H9 (cell line): ENCODE measurements around the gene SEMA3E. TPM values are rescaled to one million over a fixed set of nuclear protein-coding genes. Genes with fewer than 3 reads are reported as not detected.

Source experiments
- DNase-seq: peaks from one replicate; pipeline ENCODE4 v3.0.0-alpha.2; 2017
- H2AFZ ChIP-seq: one replicate; pipeline ENCODE4 v1.6.1; 2013; ENCODE audit warnings: mild to moderate bottlenecking, low read length, control low read depth, moderate library complexity
- H2AK5ac ChIP-seq: 2 replicates; pipeline ENCODE4 v1.6.1; 2013; ENCODE audit warnings: low read length, control low read depth, mixed read lengths; ENCODE audit not compliant: insufficient read length
- H2BK120ac ChIP-seq: one replicate; pipeline ENCODE4 v1.6.1; 2013; ENCODE audit warnings: low read depth, mild to moderate bottlenecking, low read length, control low read depth, inconsistent platforms; ENCODE audit not compliant: poor library complexity, severe bottlenecking
- H2BK12ac ChIP-seq: 2 replicates; pipeline ENCODE4 v1.6.1; 2013; ENCODE audit warnings: low read length, control low read depth, mixed read lengths, low read depth; ENCODE audit not compliant: insufficient read length
- H2BK15ac ChIP-seq: 2 replicates; pipeline ENCODE4 v1.6.1; 2013; ENCODE audit warnings: low read depth, low read length, control low read depth
- H2BK20ac ChIP-seq: one replicate; pipeline ENCODE4 v1.6.1; 2013; ENCODE audit warnings: low read depth, mild to moderate bottlenecking, low read length, control low read depth, inconsistent platforms; ENCODE audit not compliant: poor library complexity, severe bottlenecking
- H2BK5ac ChIP-seq: 2 replicates; pipeline ENCODE4 v1.6.1; 2013; ENCODE audit warnings: low read length, control low read depth, mixed read lengths; ENCODE audit not compliant: insufficient read length
- H3K14ac ChIP-seq: 2 replicates; pipeline ENCODE4 v1.6.1; 2013; ENCODE audit warnings: low read length, control low read depth; ENCODE audit not compliant: insufficient read depth
- H3K18ac ChIP-seq: 2 replicates; pipeline ENCODE4 v1.6.1; 2013; ENCODE audit warnings: low read depth, mild to moderate bottlenecking, mixed read lengths, low read length, control low read depth; ENCODE audit not compliant: insufficient read length
- H3K23ac ChIP-seq: 2 replicates; pipeline ENCODE4 v1.6.1; 2013; ENCODE audit warnings: low read length, control low read depth, mixed read lengths, low read depth; ENCODE audit not compliant: insufficient read length
- H3K23me2 ChIP-seq: 2 replicates; pipeline ENCODE4 v1.6.1; 2013; ENCODE audit warnings: low read depth, mild to moderate bottlenecking, mixed read lengths, low read length, control low read depth; ENCODE audit not compliant: insufficient read length, poor library complexity, severe bottlenecking
- H3K27ac ChIP-seq: 2 replicates; pipeline ENCODE4 v1.5.1; 2013; ENCODE audit warnings: low read length, control low read depth, mixed read lengths, low read depth; ENCODE audit not compliant: insufficient read length
- H3K27me3 ChIP-seq: 2 replicates; pipeline ENCODE4 v1.6.1; 2013; ENCODE audit warnings: low read length, control low read depth, inconsistent platforms; ENCODE audit not compliant: insufficient read depth
- H3K4ac ChIP-seq: 2 replicates; pipeline ENCODE4 v1.6.1; 2013; ENCODE audit warnings: low read depth, mild to moderate bottlenecking, control low read depth, inconsistent platforms, low read length, moderate library complexity
- H3K4me1 ChIP-seq: 2 replicates; pipeline ENCODE4 v1.6.1; 2013; ENCODE audit warnings: low read length, control low read depth, inconsistent platforms; ENCODE audit not compliant: insufficient read depth
- H3K4me2 ChIP-seq: 2 replicates; pipeline ENCODE4 v1.6.1; 2013; ENCODE audit warnings: low read length, control low read depth, mixed read lengths; ENCODE audit not compliant: insufficient read length, insufficient read depth
- H3K56ac ChIP-seq: 2 replicates; pipeline ENCODE4 v1.6.1; 2013; ENCODE audit warnings: low read depth, mild to moderate bottlenecking, mixed read lengths, low read length, control low read depth; ENCODE audit not compliant: insufficient read length
- H3K79me1 ChIP-seq: 2 replicates; pipeline ENCODE4 v1.6.1; 2013; ENCODE audit warnings: low read depth, mild to moderate bottlenecking, moderate library complexity, low read length, control low read depth, inconsistent platforms; ENCODE audit not compliant: insufficient read depth, poor library complexity, severe bottlenecking
- H3K79me2 ChIP-seq: 2 replicates; pipeline ENCODE4 v1.6.1; 2013; ENCODE audit warnings: low read length, control low read depth, inconsistent platforms; ENCODE audit not compliant: insufficient read depth
- H3K9ac ChIP-seq: 2 replicates; pipeline ENCODE4 v1.6.1; 2013; ENCODE audit warnings: low read length, control low read depth, mixed read lengths; ENCODE audit not compliant: insufficient read length; ENCODE audit errors: extremely low read depth
- H3K9me3 ChIP-seq: one replicate; pipeline ENCODE4 v1.6.1; 2013; ENCODE audit warnings: low read depth, low read length, inconsistent platforms; ENCODE audit not compliant: control insufficient read depth
- H3T11ph ChIP-seq: one replicate; pipeline ENCODE4 v1.6.1; 2013; ENCODE audit warnings: mild to moderate bottlenecking, low read length, control low read depth, inconsistent platforms
- H4K20me1 ChIP-seq: one replicate; pipeline ENCODE4 v1.6.1; 2013; ENCODE audit not compliant: control insufficient read depth, insufficient read length, insufficient read depth
- H4K5ac ChIP-seq: 2 replicates; pipeline ENCODE4 v1.6.1; 2013; ENCODE audit warnings: low read depth, mild to moderate bottlenecking, mixed read lengths, low read length, control low read depth; ENCODE audit not compliant: insufficient read length
- H4K8ac ChIP-seq: replicated peaks from 2 replicates; pipeline ENCODE4 v1.6.1; 2013; ENCODE audit warnings: low read length, control low read depth, mixed read lengths, low read depth; ENCODE audit not compliant: insufficient read length
- H4K91ac ChIP-seq: 2 replicates; pipeline ENCODE4 v1.6.1; 2013; ENCODE audit warnings: low read depth, mild to moderate bottlenecking, moderate library complexity, mixed read lengths, low read length, control low read depth; ENCODE audit not compliant: insufficient read length
- H3K27ac Mint-ChIP-seq, 3 experiments: 2 replicates in 2 of 3; 3 replicates in 1 of 3; pipeline ENCODE4 v1.8.0; 2020 to 2021; ENCODE audit warnings: mixed read lengths in 3 of 3, mild to moderate bottlenecking in 1 of 3, moderate library complexity in 1 of 3
- H3K27me3 Mint-ChIP-seq: 2 replicates; pipeline ENCODE4 v1.8.0; 2021; ENCODE audit warnings: low read depth, mild to moderate bottlenecking, moderate library complexity, mixed read lengths
- H3K36me3 Mint-ChIP-seq, 3 experiments: 2 replicates in 2 of 3; 3 replicates in 1 of 3; pipeline ENCODE4 v1.8.0; 2020 to 2021; ENCODE audit warnings: low read depth in 3 of 3, mixed read lengths in 3 of 3; ENCODE audit not compliant: insufficient read depth in 1 of 3
- H3K4me1 Mint-ChIP-seq, 2 experiments: 2 replicates each; pipeline ENCODE4 v1.8.0; 2020; ENCODE audit warnings: mixed read lengths in 2 of 2
- H3K4me3 Mint-ChIP-seq, 2 experiments: 2 replicates in 1 of 2; 3 replicates in 1 of 2; pipeline ENCODE4 v1.8.0; 2020 to 2021; ENCODE audit warnings: mild to moderate bottlenecking in 2 of 2, mixed read lengths in 2 of 2, moderate library complexity in 1 of 2
- H3K9me3 Mint-ChIP-seq, 2 experiments: 2 replicates in 1 of 2; 3 replicates in 1 of 2; pipeline ENCODE4 v1.8.0; 2020; ENCODE audit warnings: mild to moderate bottlenecking in 2 of 2, mixed read lengths in 2 of 2, moderate library complexity in 1 of 2
- WGBS: extraction: QIAGEN DNeasy Blood & Tissue Kit; methylation state at CpG from one replicate; pipeline ENCODE4 v1.1.7; 2013; ENCODE audit warnings: missing lambda C conversion rate, low lambda C conversion rate, mixed read lengths; ENCODE audit not compliant: insufficient read length; ENCODE audit errors: extremely low coverage; 5-methylcytosine and 5-hydroxymethylcytosine counted together
- total RNA-seq: library from RNA; stranded (reverse); gene quantifications from 2 replicates; pipeline ENCODE4 v1.2.1, GENCODE V29; 2021
- TF ChIP-seq, protein P1 (sequence below): fragments of 200-600 bp; sonication (generic); conservative IDR thresholded peaks from 3 replicates; pipeline ENCODE4 v1.8.0; 2021; ENCODE audit warnings: antibody characterized with exemption, mild to moderate bottlenecking

Gene SEMA3E
- total RNA-seq, 1 experiment from 2014 or later = 0.39 TPM

DNA sequence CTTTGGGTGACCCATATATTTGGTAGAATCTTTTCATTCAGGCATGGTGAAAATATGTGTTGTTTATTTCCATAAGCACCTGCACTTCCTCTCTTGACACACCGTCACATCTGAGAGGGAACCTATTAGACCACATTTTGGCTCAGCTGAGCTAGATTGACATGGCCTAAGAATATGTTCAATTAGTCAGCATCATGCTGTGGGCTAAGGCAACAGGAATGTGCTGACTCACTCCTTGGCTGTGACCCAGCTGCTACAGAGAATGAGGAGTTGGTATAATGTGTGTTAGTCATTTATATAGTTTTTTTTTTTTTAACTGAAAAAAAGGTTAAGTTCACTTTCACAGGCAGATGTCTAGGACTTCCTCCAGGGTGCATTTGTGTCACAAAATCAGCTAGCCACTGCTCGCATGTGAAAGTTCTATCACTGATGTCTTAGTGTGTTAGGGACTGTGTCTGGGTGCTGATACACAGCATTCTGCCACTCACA lies 180.6 kb downstream of the SEMA3E start:
- Histone ChIP-seq H4K91ac (no peak overlapping the region), H2BK5ac (no peak overlapping the region), H3K27ac (peak overlapping the region; percentile 88), H4K20me1 (no peaks in the 10 kb centered on the region), H4K8ac (no peak overlapping the region), H2BK20ac (no peak overlapping the region), H4K5ac (no peak overlapping the region), H3K9ac (peak overlapping the region; percentile 46), H2BK12ac (no peak overlapping the region), H3K4ac (no peak overlapping the region), H2AFZ (no peak overlapping the region), H3K79me1 (no peaks in the 10 kb centered on the region), H3K4me2 (peak overlapping the region; percentile 2), H3K79me2 (no peaks in the 10 kb centered on the region), H3K23me2 (no peaks in the 10 kb centered on the region), H2BK120ac (no peak overlapping the region), H3T11ph (no peak overlapping the region), H3K9me3 (no peaks in the 10 kb centered on the region), H3K27me3 (no peaks in the 10 kb centered on the region), H3K23ac (no peak overlapping the region), H3K18ac (no peak overlapping the region), H3K14ac (no peak overlapping the region), H2AK5ac (no peak overlapping the region), H3K4me1 (0 out of 2 replicates have a peak, but pooled peaks cover 2% of the 10 kb centered on the region), H2BK15ac (no peak overlapping the region), H3K56ac (no peak overlapping the region)
- WGBS = no CpG with 5 or more reads among the region's 2 CpGs
- peak; percentile 78 for DNase-seq
- H3K9me3 Mint-ChIP-seq = no peaks in the 10 kb centered on the region
- TF ChIP-seq, protein P1, sequence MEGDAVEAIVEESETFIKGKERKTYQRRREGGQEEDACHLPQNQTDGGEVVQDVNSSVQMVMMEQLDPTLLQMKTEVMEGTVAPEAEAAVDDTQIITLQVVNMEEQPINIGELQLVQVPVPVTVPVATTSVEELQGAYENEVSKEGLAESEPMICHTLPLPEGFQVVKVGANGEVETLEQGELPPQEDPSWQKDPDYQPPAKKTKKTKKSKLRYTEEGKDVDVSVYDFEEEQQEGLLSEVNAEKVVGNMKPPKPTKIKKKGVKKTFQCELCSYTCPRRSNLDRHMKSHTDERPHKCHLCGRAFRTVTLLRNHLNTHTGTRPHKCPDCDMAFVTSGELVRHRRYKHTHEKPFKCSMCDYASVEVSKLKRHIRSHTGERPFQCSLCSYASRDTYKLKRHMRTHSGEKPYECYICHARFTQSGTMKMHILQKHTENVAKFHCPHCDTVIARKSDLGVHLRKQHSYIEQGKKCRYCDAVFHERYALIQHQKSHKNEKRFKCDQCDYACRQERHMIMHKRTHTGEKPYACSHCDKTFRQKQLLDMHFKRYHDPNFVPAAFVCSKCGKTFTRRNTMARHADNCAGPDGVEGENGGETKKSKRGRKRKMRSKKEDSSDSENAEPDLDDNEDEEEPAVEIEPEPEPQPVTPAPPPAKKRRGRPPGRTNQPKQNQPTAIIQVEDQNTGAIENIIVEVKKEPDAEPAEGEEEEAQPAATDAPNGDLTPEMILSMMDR = no peak
- peaks cover 28 to 39% (median 30%) of the 10 kb centered on the region in 3 experiments for H3K36me3 Mint-ChIP-seq
- H3K27ac Mint-ChIP-seq = peak overlapping the region; percentile 90 to 93 (median 93); a peak in 5 of 7 replicates
- H3K4me1 Mint-ChIP-seq = peaks cover 56 to 68% of the 10 kb centered on the region in 2 experiments
- no peaks in the 10 kb centered on the region for H3K27me3 Mint-ChIP-seq
- 0 out of 5 replicates have a peak overlapping the region, but pooled peaks of 1 of the 2 experiments have one; percentile 23 for H3K4me3 Mint-ChIP-seq
